Frontal cortex (tissue), 4 donors: ENCODE results near the gene PIK3R4. TPM values are rescaled to one million over a fixed set of nuclear protein-coding genes. Genes with fewer than 3 reads are reported as not detected.

ENCODE experiments used
- DNase-seq, 2 donors: peaks; one replicate each; pipeline ENCODE4 v3.0.0; 2012; ENCODE audit warnings: low spot score in 2 of 2
- FAIRE-seq: peaks from 2 replicates; lab custom pipeline; 2012; peaks lifted over from hg19 to GRCh38; lab: Jason Lieb, UNC
- total RNA-seq: library from RNA; depleted of rRNA; stranded (reverse); fragments of >200 nt; gene quantifications from one replicate; pipeline ENCODE4 v1.2.3, GENCODE V29; 2014
- donor health status: control.
- donor health status: control.
- donor health status: control.

PIK3R4 gene
- total RNA-seq, 1 donor from 2014 or later: 51.0 TPM

DNA sequence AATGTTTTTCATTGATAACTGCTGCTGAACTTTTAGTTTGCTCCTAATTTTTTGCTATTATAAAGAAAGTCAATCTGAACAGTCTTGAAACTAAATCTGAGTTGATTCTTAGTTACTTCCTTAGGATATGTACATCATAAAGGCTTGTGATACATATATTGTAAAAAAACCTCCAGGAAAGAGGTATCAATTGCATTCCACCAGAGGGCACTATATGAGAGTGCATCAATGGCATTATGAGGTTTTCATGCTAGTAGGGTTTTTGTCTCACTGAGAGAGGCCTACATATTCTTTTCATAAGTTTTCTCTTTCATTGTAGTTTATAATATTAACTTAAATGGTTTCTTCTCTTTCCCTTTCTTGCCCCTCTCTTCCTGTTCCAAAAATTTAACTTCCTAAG, 46.9 kb downstream of the PIK3R4 start:
- FAIRE-seq (no peak), DNase-seq (no peak)

DNA sequence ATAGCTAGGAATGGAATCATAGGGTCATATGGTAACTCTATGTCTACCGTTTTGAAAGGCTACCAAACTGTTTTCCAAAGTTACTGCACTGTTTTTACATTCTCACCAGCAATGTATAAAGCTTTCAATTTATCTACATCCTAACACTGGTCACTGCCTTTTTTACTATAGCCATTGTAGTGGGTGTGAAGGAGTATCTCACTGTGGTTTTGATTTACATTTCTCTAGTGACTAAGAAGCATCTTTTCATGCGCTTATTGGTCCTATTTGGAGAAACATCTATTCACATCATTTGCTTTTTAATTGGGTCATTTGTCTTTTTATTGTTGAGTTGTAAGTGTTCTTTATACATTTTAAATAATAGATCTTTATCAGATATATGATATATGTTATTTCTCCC, 53.3 kb downstream of the PIK3R4 start:
- FAIRE-seq: no peak

DNA sequence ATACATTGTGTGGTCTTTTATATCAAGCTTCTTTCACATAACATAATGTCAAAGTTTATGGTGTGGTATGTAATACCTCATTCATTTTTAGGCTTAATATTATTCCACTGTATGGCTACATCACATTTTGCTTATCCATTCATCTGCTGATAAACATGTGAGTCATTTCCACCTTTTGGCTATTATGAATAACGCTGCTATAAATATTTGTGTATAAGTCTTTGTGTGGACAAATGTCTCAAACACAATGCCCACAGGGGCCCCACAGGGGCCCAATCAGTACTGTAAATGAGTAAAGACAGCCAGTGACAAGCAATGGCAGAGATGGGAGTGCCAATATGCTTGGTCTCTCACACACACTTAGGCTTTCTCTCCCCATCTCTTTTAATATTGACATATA, 54.2 kb downstream of the PIK3R4 start:
- DNase-seq (no peak), FAIRE-seq (no peak)

More for the DNA sequence above, 53.3 kb downstream of the PIK3R4 start:
- no peak for DNase-seq

GRCh38 chr3:130688697-130689470, 57.7 kb downstream of the PIK3R4 start:
- no peak for DNase-seq
- FAIRE-seq: no peak

DNA sequence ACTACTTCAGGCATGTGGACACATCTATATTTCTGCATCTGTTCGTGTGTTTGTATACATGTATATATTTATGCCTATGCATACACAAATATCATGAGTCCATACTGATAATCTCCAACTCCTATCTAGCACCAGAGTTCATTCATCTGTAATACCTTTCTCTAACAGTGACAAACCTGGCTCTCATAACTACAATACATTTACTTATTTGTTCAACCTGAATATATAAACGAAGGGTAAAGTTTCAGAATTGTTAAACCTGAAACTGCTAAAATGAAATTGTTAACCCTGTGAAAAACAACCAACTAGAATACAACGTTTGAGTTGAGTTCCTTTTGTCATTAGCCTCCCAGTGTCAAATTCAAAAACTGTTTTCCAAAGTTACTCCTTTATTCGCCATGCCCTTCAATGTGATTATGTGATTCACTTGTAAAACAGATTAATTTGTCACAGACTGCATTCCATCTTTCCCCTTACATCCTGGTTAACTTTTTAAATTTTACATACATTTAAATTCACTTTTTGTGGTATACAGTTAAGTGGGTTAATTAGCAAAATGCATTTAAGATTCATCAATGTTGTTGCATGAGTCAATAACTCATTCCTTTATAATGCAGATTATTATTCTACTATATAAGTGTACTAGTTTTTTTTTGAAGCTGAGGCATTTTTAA, 58.5 kb downstream of the PIK3R4 start:
- FAIRE-seq: no peak
- DNase-seq: no peak

GRCh38 chr3:130687327-130687726, 59.3 kb downstream of the PIK3R4 start:
- no peak for FAIRE-seq
- no peak for DNase-seq

- DNase-seq: no peak
Measured at GRCh38 chr3:130686833-130687232, 59.8 kb downstream of the PIK3R4 start.

DNA sequence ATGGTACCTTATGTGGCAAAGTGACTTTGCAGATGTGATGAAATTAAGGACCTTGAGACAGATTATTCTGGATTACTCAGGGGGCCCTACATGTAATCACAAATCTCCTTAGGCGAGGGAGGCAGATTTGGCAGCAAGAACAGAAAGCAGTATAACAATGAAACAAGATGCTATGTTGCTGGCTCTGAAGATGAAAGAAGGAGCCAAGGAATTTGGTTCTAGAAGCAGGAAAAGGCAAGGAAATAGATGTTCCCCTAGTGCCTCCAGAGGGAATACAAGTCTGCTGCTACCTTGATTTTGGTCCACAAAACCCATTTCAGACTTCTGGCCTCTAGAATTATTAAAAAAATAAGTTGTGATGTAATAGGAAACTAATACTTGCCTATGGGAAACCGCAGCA, 64.5 kb downstream of the PIK3R4 start:
- FAIRE-seq: no peak

More at GRCh38 chr3:130686833-130687232, 59.8 kb downstream of the PIK3R4 start:
- no peak for FAIRE-seq

GRCh38 chr3:130679218-130679617, 67.4 kb downstream of the PIK3R4 start:
- FAIRE-seq: no peak
- DNase-seq: no peak

More for the DNA sequence above, 64.5 kb downstream of the PIK3R4 start:
- no peak for DNase-seq

DNA sequence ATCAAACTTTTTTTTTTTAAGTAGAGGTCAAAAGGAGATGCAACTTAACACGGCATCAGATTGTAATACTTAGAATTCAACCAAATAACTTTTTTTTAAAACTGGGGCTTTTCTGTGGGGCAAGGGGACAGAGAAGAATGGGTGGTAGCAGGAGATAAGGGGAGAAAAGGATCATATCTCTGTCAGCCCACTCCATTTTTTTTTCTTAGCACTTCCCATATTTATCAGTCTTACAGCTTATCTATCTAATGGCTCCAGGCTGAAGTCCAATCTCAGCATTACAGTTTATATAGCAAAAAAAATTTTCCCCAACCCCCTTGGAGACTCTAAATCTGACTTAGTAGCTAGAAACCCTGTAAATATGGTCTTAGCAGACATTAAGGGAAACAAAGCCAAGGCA, 69.3 kb downstream of the PIK3R4 start:
- no peak for DNase-seq
- no peak for FAIRE-seq

DNA sequence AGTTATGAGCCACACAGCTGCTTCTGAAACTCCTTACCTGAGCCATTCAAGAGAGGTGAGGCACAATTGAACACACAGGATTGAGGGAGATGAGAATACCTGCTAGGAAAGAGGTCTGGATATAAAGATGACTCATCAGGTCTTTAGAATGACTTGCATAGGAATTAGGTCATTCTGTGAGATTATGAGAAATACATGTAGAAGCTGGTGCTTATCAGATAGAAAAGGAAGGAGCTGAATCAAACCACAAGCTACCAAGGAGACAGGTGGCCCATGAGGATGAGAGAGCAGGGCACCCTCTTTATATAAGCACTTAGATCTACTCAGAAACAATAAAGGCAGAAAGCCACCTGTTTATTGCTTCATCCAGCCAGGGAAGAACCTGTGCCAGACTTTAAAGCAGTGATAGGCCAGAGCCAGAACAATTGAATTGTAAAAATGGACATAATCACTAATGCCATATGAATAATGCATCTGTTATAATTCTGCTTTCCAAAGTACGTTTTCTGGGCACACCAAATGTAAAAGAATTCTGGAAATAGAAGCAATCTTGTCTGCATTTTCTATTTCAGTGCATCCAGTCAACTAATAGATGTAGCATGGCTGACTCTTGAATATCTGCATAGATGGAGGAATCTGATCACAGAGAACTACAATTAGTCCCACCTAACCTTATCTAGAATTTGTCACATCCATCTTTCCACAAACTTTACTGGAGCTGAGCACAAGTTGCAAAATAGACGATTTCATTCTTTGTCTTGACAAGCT, 74.9 kb downstream of the PIK3R4 start:
- no peak for DNase-seq

GRCh38 chr3:130669740-130670139, 76.9 kb downstream of the PIK3R4 start:
- FAIRE-seq: no peak

More for the DNA sequence above, 74.9 kb downstream of the PIK3R4 start:
- no peak for FAIRE-seq

GRCh38 chr3:130663092-130663491, 83.5 kb downstream of the PIK3R4 start:
- FAIRE-seq (no peak), DNase-seq (no peak)

More at GRCh38 chr3:130669740-130670139, 76.9 kb downstream of the PIK3R4 start:
- DNase-seq: no peak

DNA sequence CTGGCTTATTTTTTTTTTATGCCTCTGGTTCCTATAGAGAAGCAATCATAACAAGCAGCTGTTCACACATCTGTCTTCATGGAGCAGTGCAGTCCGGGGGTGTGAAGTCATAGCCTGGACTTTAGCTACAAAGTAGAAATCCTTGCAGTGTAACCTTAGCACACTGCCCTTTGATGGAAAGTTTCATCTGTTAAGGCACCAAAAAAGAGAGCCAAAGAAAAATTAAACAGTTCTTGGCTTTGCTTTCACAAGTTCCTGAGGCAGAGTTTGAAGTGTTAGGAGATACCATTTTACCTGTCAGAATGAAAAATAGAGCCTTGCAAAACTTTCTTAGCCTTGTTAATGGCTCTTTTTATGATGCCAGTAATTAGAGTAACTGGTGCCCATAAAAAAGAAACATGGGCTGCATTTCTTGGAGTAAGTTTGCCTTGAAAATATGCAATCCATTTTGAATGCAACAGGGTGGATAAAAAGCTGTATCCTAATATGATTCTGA, 84.1 kb downstream of the PIK3R4 start:
- FAIRE-seq (no peak), DNase-seq (no peak)

- no peak for FAIRE-seq
- no peak for DNase-seq
Measured at GRCh38 chr3:130661140-130661891, 85.3 kb downstream of the PIK3R4 start.

DNA sequence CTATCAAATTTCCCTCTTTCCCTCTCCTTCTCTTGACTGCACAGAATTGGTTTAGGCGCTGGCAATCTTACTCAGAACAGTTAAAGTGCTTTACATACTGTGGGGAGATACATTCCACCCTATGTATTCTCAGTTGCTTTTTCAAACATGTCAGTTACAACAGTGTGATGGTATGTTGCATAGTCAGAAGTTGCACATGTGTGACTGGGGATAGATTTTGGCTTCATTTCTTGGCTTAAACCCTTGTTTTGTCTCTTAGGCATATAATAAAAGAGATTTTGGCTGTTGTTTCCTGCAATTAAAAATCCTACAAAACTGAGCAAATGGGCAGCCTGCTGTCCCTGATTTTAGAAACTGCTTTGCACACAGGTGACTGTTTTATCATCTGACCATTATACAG, 86.7 kb downstream of the PIK3R4 start:
- FAIRE-seq (no peak), DNase-seq (no peak)

DNA sequence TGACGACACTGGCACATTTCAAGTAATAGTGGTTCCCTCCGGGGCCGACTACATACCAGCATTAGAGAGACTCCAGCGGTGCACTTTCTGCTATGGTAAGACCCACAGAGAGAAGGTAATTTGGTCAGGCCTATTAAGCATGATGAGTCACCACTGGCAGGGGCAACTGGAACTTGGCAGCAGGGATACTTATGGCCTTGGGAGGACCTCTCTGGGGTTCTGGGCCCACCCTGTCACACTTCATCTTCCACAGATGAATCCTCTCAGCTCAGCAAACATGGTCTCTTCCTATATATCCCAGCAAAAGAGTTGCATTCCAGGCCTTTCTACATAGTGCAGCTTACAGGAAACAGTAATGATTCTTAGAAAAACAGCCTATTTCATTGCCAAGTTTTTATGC, 88.0 kb downstream of the PIK3R4 start:
- DNase-seq: no peak
- no peak for FAIRE-seq

DNA sequence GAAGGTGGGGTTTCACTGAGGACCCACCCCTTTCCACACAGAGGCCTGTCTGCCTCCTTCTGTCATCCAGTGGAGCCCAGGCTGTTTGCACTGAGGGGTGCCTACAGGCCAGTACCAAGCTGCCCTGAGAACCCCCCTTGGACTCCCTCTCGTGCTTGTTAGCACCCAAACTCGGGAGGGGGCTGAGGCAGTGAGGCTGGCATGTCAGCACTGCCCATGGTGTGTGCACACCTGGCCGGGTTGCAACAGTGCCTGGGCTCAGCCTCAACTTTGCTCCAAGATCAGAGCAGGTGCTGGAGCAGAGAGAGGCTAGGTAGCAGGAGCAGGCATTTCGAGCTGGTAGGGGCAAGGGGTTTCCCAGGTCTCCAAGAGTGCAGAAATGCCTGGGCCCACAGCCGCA, 90.0 kb downstream of the PIK3R4 start:
- FAIRE-seq (no peak), DNase-seq (no peak)

DNA sequence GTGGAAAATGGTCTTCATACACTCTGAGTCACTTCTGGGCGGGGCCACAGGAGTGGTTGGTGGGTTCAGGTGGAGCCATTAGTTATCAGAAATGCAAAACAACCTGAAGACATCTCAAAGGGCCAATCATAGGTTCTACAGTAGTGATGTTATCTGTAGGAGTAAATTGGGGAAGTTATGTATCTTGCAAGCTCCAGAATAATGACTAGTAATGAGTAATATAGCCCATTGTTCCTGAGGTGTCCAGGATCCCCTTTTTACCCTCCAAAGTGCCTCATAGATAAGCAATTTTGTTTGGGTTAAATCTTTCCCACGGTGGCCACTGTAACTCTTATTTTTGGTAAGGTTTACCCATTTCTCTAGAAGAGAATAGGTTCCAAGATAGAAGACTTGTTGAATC, 91.7 kb downstream of the PIK3R4 start:
- DNase-seq (no peak), FAIRE-seq (no peak)

GRCh38 chr3:130654091-130654490, 92.5 kb downstream of the PIK3R4 start:
- FAIRE-seq (no peak), DNase-seq (no peak)
